UCSD-AML1 (cell line): ENCODE data around the gene RAB11FIP4.

ENCODE experiments used
- DNase-seq: peaks from one replicate; lab custom pipeline; 2025; ENCODE audit not compliant: unreplicated experiment; lab: John Stamatoyannopoulos, UW

The RAB11FIP4 gene

GRCh38 chr17:31582151-31582907 lies 190.9 kb downstream of the RAB11FIP4 start:
- peak; percentile 73 for DNase-seq

- DNase-seq = no peak
Measured at GRCh38 chr17:31583772-31584356, 192.4 kb downstream of the RAB11FIP4 start.

- no peak for DNase-seq
Measured at GRCh38 chr17:31584438-31585279, 193.2 kb downstream of the RAB11FIP4 start.

GRCh38 chr17:31585280-31585630 lies 193.8 kb downstream of the RAB11FIP4 start:
- no peak for DNase-seq

GRCh38 chr17:31586946-31587345 lies 195.5 kb downstream of the RAB11FIP4 start:
- DNase-seq = no peak

GRCh38 chr17:31587462-31587861 lies 196.0 kb downstream of the RAB11FIP4 start:
- DNase-seq = no peak
